Measurements from ENCODE around the gene HNRNPL.

Gene HNRNPL

GRCh38 chr19:38845374-38846024, 4.3 kb downstream of the HNRNPL start:
- in situ Hi-C loops (cut with MboI; ENCODE audit: low sequenced_read_pairs) = no loop called here

- in situ Hi-C loops (cut with MboI; ENCODE audit: low sequenced_read_pairs) = no loop called here
These were observed 5.6 kb downstream of the HNRNPL start for GRCh38 chr19:38844093-38844686.

- in situ Hi-C loops (cut with MboI; ENCODE audit: low sequenced_read_pairs) = no loop called here
These were observed 6.5 kb downstream of the HNRNPL start for GRCh38 chr19:38843175-38843758.

- in situ Hi-C loops (cut with MboI; ENCODE audit: low sequenced_read_pairs) = no loop called here
These were observed 7.2 kb downstream of the HNRNPL start for GRCh38 chr19:38842439-38843174.

- in situ Hi-C loops (cut with MboI; ENCODE audit: low sequenced_read_pairs) = no loop called here
These were observed 7.9 kb downstream of the HNRNPL start for GRCh38 chr19:38841787-38842438.

- in situ Hi-C loops (cut with MboI; ENCODE audit: low sequenced_read_pairs) = no loop called here
These were observed 8.5 kb downstream of the HNRNPL start for GRCh38 chr19:38841180-38841766.

GRCh38 chr19:38840583-38840968, 9.2 kb downstream of the HNRNPL start:
- in situ Hi-C loops (cut with MboI; ENCODE audit: low sequenced_read_pairs) = no loop called here

- in situ Hi-C loops (cut with MboI; ENCODE audit: low sequenced_read_pairs) = no loop called here
These were observed 9.8 kb downstream of the HNRNPL start for GRCh38 chr19:38839816-38840582.

- in situ Hi-C loops (cut with MboI; ENCODE audit: low sequenced_read_pairs) = no loop called here
These were observed 10.6 kb downstream of the HNRNPL start for GRCh38 chr19:38838986-38839761.

GRCh38 chr19:38838208-38838985, 11.4 kb downstream of the HNRNPL start:
- in situ Hi-C loops (cut with MboI; ENCODE audit: low sequenced_read_pairs) = no loop called here

- in situ Hi-C loops (cut with MboI; ENCODE audit: low sequenced_read_pairs) = no loop called here
These were observed 12.1 kb downstream of the HNRNPL start for GRCh38 chr19:38837656-38838121.

GRCh38 chr19:38836983-38837626, 12.7 kb downstream of the HNRNPL start:
- in situ Hi-C loops (cut with MboI; ENCODE audit: low sequenced_read_pairs) = no loop called here

- in situ Hi-C loops (cut with MboI; ENCODE audit: low sequenced_read_pairs) = no loop called here
These were observed 13.4 kb downstream of the HNRNPL start for GRCh38 chr19:38836159-38836982.

- in situ Hi-C loops (cut with MboI; ENCODE audit: low sequenced_read_pairs) = no loop called here
These were observed 15.2 kb downstream of the HNRNPL start for GRCh38 chr19:38834590-38834989.

- in situ Hi-C loops (cut with MboI; ENCODE audit: low sequenced_read_pairs) = no loop called here
These were observed 15.7 kb downstream of the HNRNPL start for GRCh38 chr19:38834104-38834490.

- in situ Hi-C loops (cut with MboI; ENCODE audit: low sequenced_read_pairs) = no loop called here
These were observed 16.7 kb downstream of the HNRNPL start for GRCh38 chr19:38833092-38833425.

GRCh38 chr19:38831142-38831605, 18.6 kb downstream of the HNRNPL start:
- in situ Hi-C loops (cut with MboI; ENCODE audit: low sequenced_read_pairs) = no loop called here
